GM19328 (cell line): ENCODE data around the gene CTDP1.

ENCODE experiments used
- ATAC-seq: cut with Tn5 transposase; IDR thresholded peaks from one replicate; pipeline ENCODE4 v1.9.1; 2021; ENCODE audit warnings: mild to moderate bottlenecking, moderate library complexity; ENCODE audit not compliant: unreplicated experiment

Gene CTDP1

GRCh38 chr18:79756826-79757225 is 77.2 kb downstream of the CTDP1 start:
- no peak for ATAC-seq

GRCh38 chr18:79760348-79760747 is 80.7 kb downstream of the CTDP1 start:
- no peak for ATAC-seq

DNA sequence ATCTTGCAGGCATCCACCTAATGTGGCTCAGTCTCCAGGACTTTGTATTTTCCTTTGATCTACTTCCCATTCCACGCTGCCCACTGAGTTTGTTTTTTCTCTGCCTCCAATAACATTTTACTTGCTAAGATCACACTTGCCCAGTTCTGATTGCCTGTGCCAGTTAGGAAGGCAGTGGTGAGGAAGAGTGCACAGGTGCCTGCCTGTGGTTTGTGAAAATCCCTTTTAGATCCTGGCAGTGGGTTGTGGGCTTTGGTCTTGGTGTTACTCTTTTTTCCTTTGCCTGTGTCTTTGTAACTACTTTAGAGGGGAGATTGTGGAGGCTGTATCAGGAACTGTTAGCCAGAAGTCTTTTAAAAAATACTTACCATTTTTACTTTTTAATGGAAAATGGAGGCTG is 81.3 kb downstream of the CTDP1 start:
- ATAC-seq, result no peak

DNA sequence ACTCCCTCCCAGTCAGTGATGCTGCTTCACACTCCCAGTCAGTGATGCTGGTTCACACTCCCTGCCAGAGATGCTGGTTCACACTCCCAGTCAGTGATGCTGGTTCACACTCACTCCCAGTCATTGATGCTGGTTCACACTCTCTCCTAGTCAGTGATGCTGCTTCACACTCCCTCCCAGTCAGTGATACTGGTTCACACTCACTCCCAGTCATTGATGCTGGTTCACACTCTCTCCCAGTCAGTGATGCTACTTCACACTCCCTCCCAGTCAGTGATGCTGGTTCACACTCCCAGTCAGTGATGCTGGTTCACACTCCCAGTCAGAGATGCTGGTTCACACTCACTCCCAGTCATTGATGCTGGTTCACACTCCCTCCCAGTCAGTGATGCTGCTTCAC is 83.8 kb downstream of the CTDP1 start:
- no peak for ATAC-seq

- no peak for ATAC-seq
These were observed 84.5 kb downstream of the CTDP1 start for GRCh38 chr18:79764131-79764530.

GRCh38 chr18:79765491-79766245 is 86.1 kb downstream of the CTDP1 start:
- ATAC-seq, result no peak

DNA sequence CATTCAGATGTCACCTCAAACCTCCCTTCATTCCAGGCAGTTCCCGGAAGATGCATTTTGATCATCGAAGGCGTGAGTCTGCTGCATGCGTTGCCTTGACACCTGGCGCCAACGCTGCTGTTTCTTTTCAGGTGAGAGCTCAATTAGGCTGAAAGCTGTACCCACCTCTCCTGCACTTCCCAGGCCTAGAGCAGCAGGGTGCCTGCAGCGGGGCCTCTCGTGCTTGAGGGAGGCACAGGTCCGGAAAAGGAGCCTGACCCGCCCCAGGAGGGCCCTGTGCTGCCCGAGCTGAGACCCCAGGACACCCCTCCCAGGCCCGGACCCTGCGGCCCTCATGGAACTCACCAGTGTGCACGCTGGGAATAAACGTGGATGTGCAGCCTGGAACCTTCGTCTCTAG is 86.7 kb downstream of the CTDP1 start:
- no peak for ATAC-seq

- no peak for ATAC-seq
These were observed 89.1 kb downstream of the CTDP1 start for GRCh38 chr18:79768745-79769144.

DNA sequence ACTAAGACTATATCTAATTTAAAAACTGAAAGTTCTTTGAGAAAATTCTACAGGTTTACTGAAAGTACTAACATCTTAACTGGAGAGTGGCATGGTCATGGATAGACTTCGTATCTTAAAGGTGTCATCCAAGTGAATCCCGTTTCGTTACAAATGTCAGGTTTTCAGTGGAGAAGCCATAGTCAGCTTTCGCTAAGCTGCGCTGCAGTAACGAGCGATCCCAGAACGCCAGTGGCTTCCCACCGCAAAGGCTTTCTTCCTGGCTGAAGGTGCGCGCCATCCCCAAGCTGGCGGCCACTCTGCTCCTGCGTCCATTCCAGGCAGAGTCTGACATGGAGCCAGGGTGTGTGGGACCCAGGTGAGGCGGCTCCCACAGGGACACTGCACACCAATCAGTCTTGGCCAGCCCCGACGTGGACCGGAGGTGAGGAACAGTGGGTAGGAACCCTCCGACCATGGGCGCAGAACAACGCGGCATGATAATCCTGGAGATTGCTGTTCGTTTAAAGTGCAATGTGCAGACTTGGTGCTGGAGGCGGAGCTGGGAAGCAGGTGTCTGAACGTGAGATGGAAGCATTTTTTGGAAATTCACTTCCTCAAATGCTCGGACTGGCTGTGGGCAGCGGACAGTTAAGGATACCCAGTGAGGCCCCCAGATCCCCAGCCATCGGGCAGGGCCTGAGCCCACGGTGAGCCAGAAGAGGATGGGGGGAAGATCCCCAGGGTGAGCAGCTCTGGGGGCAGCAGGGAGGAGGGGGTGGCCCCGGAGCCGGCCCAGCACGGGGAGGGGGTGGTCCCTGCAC is 90.3 kb downstream of the CTDP1 start:
- ATAC-seq, result no peak

DNA sequence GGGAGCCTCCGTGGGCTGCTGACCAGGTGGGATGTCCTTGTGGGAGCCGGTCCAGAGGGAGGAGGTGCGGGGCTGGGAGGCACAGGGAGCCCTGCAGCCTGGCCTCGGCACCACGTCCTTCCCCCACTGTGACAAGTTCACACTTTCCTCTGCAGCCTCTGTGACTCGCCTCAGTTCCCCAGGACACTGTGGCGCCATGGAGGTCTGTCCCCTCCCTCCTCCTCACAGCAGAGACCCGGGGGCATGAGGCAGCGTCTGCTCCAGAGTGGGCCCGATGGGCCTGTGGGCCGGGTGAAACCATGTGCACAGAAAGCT is 90.9 kb downstream of the CTDP1 start:
- no peak for ATAC-seq

GRCh38 chr18:79770826-79771225 is 91.2 kb downstream of the CTDP1 start:
- ATAC-seq, result no peak

- ATAC-seq, result no peak
These were observed 92.0 kb downstream of the CTDP1 start for GRCh38 chr18:79771446-79772107.

GRCh38 chr18:79772108-79772864 is 92.7 kb downstream of the CTDP1 start:
- no peak for ATAC-seq

DNA sequence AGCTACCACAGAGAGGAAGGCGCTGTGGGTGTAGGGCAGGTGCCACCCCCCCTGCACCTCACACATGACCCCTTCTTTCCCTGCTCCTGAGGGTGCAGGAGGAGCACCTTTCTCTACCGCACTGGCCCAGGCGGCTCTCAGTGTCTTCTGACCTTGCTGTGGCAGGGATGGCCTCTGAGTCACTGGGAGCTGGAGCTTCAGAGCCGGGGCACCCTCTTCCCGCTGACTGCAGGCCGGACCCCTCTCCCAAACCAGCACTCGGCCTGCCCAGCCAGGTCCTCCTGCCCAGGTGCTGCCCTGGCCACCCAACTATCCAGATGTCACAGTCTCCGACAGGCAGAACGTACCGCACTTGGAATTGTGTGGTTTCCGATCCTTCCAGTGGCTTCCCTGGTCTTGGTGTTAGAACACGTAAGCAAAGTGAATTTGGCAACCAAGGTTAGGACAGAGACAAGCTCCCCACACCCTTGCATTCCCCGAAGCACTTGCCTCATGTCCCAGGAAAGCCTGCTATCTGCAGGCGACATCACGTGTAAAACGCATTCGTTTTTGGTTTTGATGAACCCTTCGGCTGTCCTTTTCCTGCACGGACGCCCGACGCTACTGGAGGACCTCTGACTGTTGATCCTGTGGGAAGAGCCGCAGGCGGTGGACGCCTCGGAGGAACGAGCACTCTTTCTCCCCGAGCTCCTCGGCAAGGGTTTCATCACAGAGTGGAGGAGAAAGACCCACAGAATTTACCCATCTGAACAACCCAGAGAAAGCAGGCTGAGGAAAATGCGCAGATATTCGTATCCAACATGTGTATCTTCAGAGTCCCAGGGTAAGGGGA is 93.5 kb downstream of the CTDP1 start:
- ATAC-seq, result no peak

DNA sequence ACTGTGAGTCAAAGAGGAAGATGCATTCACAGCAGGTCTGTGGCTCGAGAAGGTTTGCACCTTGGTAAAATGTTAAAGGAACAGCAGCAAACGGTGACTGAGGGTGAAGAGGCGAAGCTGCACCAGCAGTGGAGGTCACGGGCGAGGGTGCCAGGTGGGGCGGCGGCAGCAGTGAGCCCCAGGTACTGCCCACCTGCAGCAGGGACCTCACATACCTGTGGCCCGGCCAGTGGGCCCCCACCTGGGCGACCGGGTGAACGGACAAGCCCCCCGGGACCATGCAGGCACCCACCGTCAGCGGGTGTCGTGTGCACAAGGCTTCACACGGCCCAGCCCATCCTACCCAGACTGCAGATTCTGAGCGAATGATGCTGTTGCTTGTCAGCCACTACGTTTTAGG is 94.5 kb downstream of the CTDP1 start:
- ATAC-seq, result no peak

GRCh38 chr18:79775441-79776221 is 96.0 kb downstream of the CTDP1 start:
- ATAC-seq, result no peak

DNA sequence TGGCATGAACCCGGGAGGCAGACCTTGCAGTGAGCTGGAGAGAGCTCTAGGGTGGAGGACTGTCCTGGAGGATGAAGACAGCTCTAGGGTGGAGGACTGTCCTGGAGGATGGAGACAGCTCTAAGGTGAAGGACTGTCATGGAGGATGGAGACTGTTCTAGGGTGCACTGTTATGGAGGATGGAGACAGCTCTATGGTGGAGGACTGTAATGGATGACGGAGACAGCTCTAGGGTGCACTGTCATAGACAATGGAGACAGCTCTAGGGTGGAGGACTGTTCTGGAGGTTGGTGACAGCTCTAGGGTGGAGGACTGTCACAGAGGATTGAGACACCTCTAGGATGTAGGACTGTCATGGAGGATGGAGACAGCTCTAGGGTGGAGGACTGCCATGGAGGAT is 97.1 kb downstream of the CTDP1 start:
- ATAC-seq, result no peak

DNA sequence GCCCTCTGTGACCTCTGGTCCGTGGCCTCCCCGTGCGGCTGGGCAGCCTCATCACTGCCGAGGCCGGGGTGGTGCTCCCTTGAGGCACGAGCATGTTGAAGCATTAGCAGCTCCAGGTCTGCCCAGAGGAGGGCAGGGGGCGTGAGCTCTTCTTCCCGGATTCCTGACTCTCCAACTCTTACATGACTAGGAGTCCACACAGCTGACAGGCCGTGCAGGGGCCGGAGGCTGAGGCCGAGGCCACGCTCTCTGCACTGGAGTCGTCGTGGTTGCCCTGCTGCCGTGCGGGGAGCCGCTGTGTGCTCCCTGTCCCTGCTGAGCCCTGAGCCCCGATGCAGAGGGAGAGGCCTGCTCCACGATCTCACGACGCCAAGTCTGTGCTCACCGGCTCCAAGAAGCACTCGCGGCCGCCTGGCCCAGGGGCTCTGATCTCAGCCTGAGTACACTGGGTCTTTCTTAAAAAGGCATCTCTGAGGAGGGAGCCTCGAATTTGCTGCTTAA is 98.7 kb downstream of the CTDP1 start:
- ATAC-seq, result no peak

GRCh38 chr18:79779021-79779699 is 99.6 kb downstream of the CTDP1 start:
- ATAC-seq, result no peak
